ENCODE results near the gene OCSTAMP.

OCSTAMP gene

GRCh38 chr20:46548688-46549087 lies 1.8 kb downstream of the OCSTAMP start:
- H3K27ac ChIP-seq (ENCODE audit: insufficient read depth in 1 of 2, low read depth in 1 of 2, low read length in 2 of 2, poor library complexity in 1 of 2, severe bottlenecking in 2 of 2) = no peak overlapping the region
- 98% methylated on average over 5 of the region's 5 CpGs for WGBS (ENCODE audit: insufficient coverage)
- CTCF ChIA-PET = no interaction called here
- no peak for DNase-seq
- H3K27me3 ChIP-seq (replicated peaks in 2 of 5; ENCODE audit: control insufficient read depth in 4 of 5, insufficient read depth in 5 of 5, low read length in 4 of 5) = no peaks in the 10 kb centered on the region
- no peaks in the 10 kb centered on the region for H3K9me3 ChIP-seq (ENCODE audit: control extremely low read depth in 1 of 5, control insufficient read depth in 4 of 5, insufficient read depth in 2 of 5, low read depth in 1 of 5, low read length in 4 of 5)
- peaks cover 12 to 69% (median 65%) of the 10 kb centered on the region in 4 experiments for H3K4me1 ChIP-seq (ENCODE audit: control extremely low read depth in 1 of 4, control insufficient read depth in 4 of 4, insufficient read depth in 4 of 4, low read length in 3 of 4)
- H3K36me3 ChIP-seq (ENCODE audit: control insufficient read depth in 4 of 4, insufficient read depth in 4 of 4, low read length in 3 of 4) = no peaks in the 10 kb centered on the region
- POLR2A ChIA-PET = no interaction called here
- H3K4me3 ChIP-seq (ENCODE audit: control insufficient read depth in 1 of 7, extremely low read depth in 1 of 7, insufficient read depth in 4 of 7, low read depth in 2 of 7, low read length in 6 of 7) = no peak overlapping the region

- Histone ChIP-seq H3K9me3 (ENCODE audit: control extremely low read depth in 1 of 5, control insufficient read depth in 4 of 5, insufficient read depth in 2 of 5, low read depth in 1 of 5, low read length in 4 of 5) (no peaks in the 10 kb centered on the region), H3K4me3 (ENCODE audit: control insufficient read depth in 1 of 7, extremely low read depth in 1 of 7, insufficient read depth in 4 of 7, low read depth in 2 of 7, low read length in 6 of 7) (no peak overlapping the region), H3K36me3 (ENCODE audit: control insufficient read depth in 4 of 4, insufficient read depth in 4 of 4, low read length in 3 of 4) (no peaks in the 10 kb centered on the region), H3K27me3 (replicated peaks in 2 of 5; ENCODE audit: control insufficient read depth in 4 of 5, insufficient read depth in 5 of 5, low read length in 4 of 5) (no peaks in the 10 kb centered on the region), H3K27ac (ENCODE audit: insufficient read depth in 1 of 2, low read depth in 1 of 2, low read length in 2 of 2, poor library complexity in 1 of 2, severe bottlenecking in 2 of 2) (no peak overlapping the region), H3K4me1 (ENCODE audit: control extremely low read depth in 1 of 4, control insufficient read depth in 4 of 4, insufficient read depth in 4 of 4, low read length in 3 of 4) (peaks cover 12 to 62% (median 59%) of the 10 kb centered on the region in 4 experiments)
- no peak for DNase-seq
- 98% methylated on average over 6 of the region's 6 CpGs for WGBS (ENCODE audit: insufficient coverage)
- POLR2A ChIA-PET = no interaction called here
- CTCF ChIA-PET = no interaction called here
Measured at GRCh38 chr20:46547995-46548394, 2.5 kb downstream of the OCSTAMP start.

GRCh38 chr20:46546936-46547335 lies 3.5 kb downstream of the OCSTAMP start:
- 68% methylated on average over 6 of the region's 6 CpGs for WGBS (ENCODE audit: insufficient coverage)
- Histone ChIP-seq H3K4me3 (ENCODE audit: control insufficient read depth in 1 of 7, extremely low read depth in 1 of 7, insufficient read depth in 4 of 7, low read depth in 2 of 7, low read length in 6 of 7) (no peak overlapping the region), H3K4me1 (ENCODE audit: control extremely low read depth in 1 of 4, control insufficient read depth in 4 of 4, insufficient read depth in 4 of 4, low read length in 3 of 4) (peaks cover 12 to 51% (median 48%) of the 10 kb centered on the region in 4 experiments), H3K36me3 (ENCODE audit: control insufficient read depth in 4 of 4, insufficient read depth in 4 of 4, low read length in 3 of 4) (no peaks in the 10 kb centered on the region), H3K27me3 (replicated peaks in 2 of 5; ENCODE audit: control insufficient read depth in 4 of 5, insufficient read depth in 5 of 5, low read length in 4 of 5) (peaks cover 0 to 1% (median 0%) of the 10 kb centered on the region in 5 experiments), H3K9me3 (ENCODE audit: control extremely low read depth in 1 of 5, control insufficient read depth in 4 of 5, insufficient read depth in 2 of 5, low read depth in 1 of 5, low read length in 4 of 5) (no peaks in the 10 kb centered on the region), H3K27ac (ENCODE audit: insufficient read depth in 1 of 2, low read depth in 1 of 2, low read length in 2 of 2, poor library complexity in 1 of 2, severe bottlenecking in 2 of 2) (no peak overlapping the region)
- ChIA-PET CTCF (interaction anchor here (0.8 kb wide), 1 partner anchor 18 kb away, joined by 3 read pairs; no protein-coding TSS in a partner anchor), POLR2A (no interaction called here)
- DNase-seq = peak in 2 of 3 donors; percentile 52 to 64

- H3K27ac ChIP-seq (ENCODE audit: insufficient read depth in 1 of 2, low read depth in 1 of 2, low read length in 2 of 2, poor library complexity in 1 of 2, severe bottlenecking in 2 of 2) = no peak overlapping the region
- no peak overlapping the region for H3K4me3 ChIP-seq (ENCODE audit: control insufficient read depth in 1 of 7, extremely low read depth in 1 of 7, insufficient read depth in 4 of 7, low read depth in 2 of 7, low read length in 6 of 7)
- ChIA-PET CTCF (interaction anchor here (1.6 to 2.4 kb wide), 4 partner anchors 12 to 26 kb away, joined by 7 to 9 read pairs (median 8); no protein-coding TSS in a partner anchor), POLR2A (no interaction called here)
- H3K36me3 ChIP-seq (ENCODE audit: control insufficient read depth in 4 of 4, insufficient read depth in 4 of 4, low read length in 3 of 4) = no peaks in the 10 kb centered on the region
- no peak for DNase-seq
- peaks cover 12 to 45% (median 42%) of the 10 kb centered on the region in 4 experiments for H3K4me1 ChIP-seq (ENCODE audit: control extremely low read depth in 1 of 4, control insufficient read depth in 4 of 4, insufficient read depth in 4 of 4, low read length in 3 of 4)
- WGBS (ENCODE audit: insufficient coverage) = 95% methylated on average over 3 of the region's 3 CpGs
- H3K27me3 ChIP-seq (replicated peaks in 2 of 5; ENCODE audit: control insufficient read depth in 4 of 5, insufficient read depth in 5 of 5, low read length in 4 of 5) = peaks cover 0 to 8% (median 0%) of the 10 kb centered on the region in 5 experiments
- H3K9me3 ChIP-seq (ENCODE audit: control extremely low read depth in 1 of 5, control insufficient read depth in 4 of 5, insufficient read depth in 2 of 5, low read depth in 1 of 5, low read length in 4 of 5) = no peaks in the 10 kb centered on the region
Measured at GRCh38 chr20:46546298-46546697, 4.2 kb downstream of the OCSTAMP start.

GRCh38 chr20:46545827-46546138 lies 4.7 kb downstream of the OCSTAMP start:
- H3K4me3 ChIP-seq (ENCODE audit: control insufficient read depth in 1 of 7, extremely low read depth in 1 of 7, insufficient read depth in 4 of 7, low read depth in 2 of 7, low read length in 6 of 7) = no peak overlapping the region
- H3K27me3 ChIP-seq (replicated peaks in 2 of 5; ENCODE audit: control insufficient read depth in 4 of 5, insufficient read depth in 5 of 5, low read length in 4 of 5) = peaks cover 0 to 10% (median 0%) of the 10 kb centered on the region in 5 experiments
- POLR2A ChIA-PET = no interaction called here
- no peak for DNase-seq
- H3K36me3 ChIP-seq (ENCODE audit: control insufficient read depth in 4 of 4, insufficient read depth in 4 of 4, low read length in 3 of 4) = no peaks in the 10 kb centered on the region
- peaks cover 10 to 41% (median 38%) of the 10 kb centered on the region in 4 experiments for H3K4me1 ChIP-seq (ENCODE audit: control extremely low read depth in 1 of 4, control insufficient read depth in 4 of 4, insufficient read depth in 4 of 4, low read length in 3 of 4)
- 97% methylated on average over 4 of the region's 9 CpGs for WGBS (ENCODE audit: insufficient coverage)
- no peak overlapping the region for H3K27ac ChIP-seq (ENCODE audit: insufficient read depth in 1 of 2, low read depth in 1 of 2, low read length in 2 of 2, poor library complexity in 1 of 2, severe bottlenecking in 2 of 2)
- CTCF ChIA-PET = interaction anchor here (1.0 to 2.4 kb wide), 8 partner anchors 13 to 137 kb away, joined by 3 to 11 read pairs (median 8); no protein-coding TSS in a partner anchor
- H3K9me3 ChIP-seq (ENCODE audit: control extremely low read depth in 1 of 5, control insufficient read depth in 4 of 5, insufficient read depth in 2 of 5, low read depth in 1 of 5, low read length in 4 of 5) = no peaks in the 10 kb centered on the region

- Histone ChIP-seq H3K4me1 (ENCODE audit: control extremely low read depth in 1 of 4, control insufficient read depth in 4 of 4, insufficient read depth in 4 of 4, low read length in 3 of 4) (peaks cover 6 to 36% (median 33%) of the 10 kb centered on the region in 4 experiments), H3K27ac (ENCODE audit: insufficient read depth in 1 of 2, low read depth in 1 of 2, low read length in 2 of 2, poor library complexity in 1 of 2, severe bottlenecking in 2 of 2) (no peak overlapping the region), H3K9me3 (ENCODE audit: control extremely low read depth in 1 of 5, control insufficient read depth in 4 of 5, insufficient read depth in 2 of 5, low read depth in 1 of 5, low read length in 4 of 5) (no peaks in the 10 kb centered on the region), H3K4me3 (ENCODE audit: control insufficient read depth in 1 of 7, extremely low read depth in 1 of 7, insufficient read depth in 4 of 7, low read depth in 2 of 7, low read length in 6 of 7) (peak overlapping the region in 1 of 7 experiments; percentile 32), H3K36me3 (ENCODE audit: control insufficient read depth in 4 of 4, insufficient read depth in 4 of 4, low read length in 3 of 4) (no peaks in the 10 kb centered on the region), H3K27me3 (replicated peaks in 2 of 5; ENCODE audit: control insufficient read depth in 4 of 5, insufficient read depth in 5 of 5, low read length in 4 of 5) (peaks cover 0 to 10% (median 0%) of the 10 kb centered on the region in 5 experiments)
- WGBS (ENCODE audit: insufficient coverage) = 64% methylated on average over 11 of the region's 14 CpGs
- peak; percentile 71 to 90 (median 90) for DNase-seq
- POLR2A ChIA-PET = interaction anchor here (0.9 kb wide), 1 partner anchor 8 kb away, joined by 3 read pairs; no protein-coding TSS in a partner anchor
- CTCF ChIA-PET = interaction anchor here (0.9 to 2.4 kb wide), 16 partner anchors 8 to 141 kb away, joined by 3 to 11 read pairs (median 7); no protein-coding TSS in a partner anchor
Measured at GRCh38 chr20:46545077-46545826, 5.2 kb downstream of the OCSTAMP start.

GRCh38 chr20:46544576-46544975 lies 5.9 kb downstream of the OCSTAMP start:
- Histone ChIP-seq H3K27me3 (replicated peaks in 2 of 5; ENCODE audit: control insufficient read depth in 4 of 5, insufficient read depth in 5 of 5, low read length in 4 of 5) (peaks cover 0 to 10% (median 0%) of the 10 kb centered on the region in 5 experiments), H3K4me3 (ENCODE audit: control insufficient read depth in 1 of 7, extremely low read depth in 1 of 7, insufficient read depth in 4 of 7, low read depth in 2 of 7, low read length in 6 of 7) (no peak overlapping the region), H3K9me3 (ENCODE audit: control extremely low read depth in 1 of 5, control insufficient read depth in 4 of 5, insufficient read depth in 2 of 5, low read depth in 1 of 5, low read length in 4 of 5) (no peaks in the 10 kb centered on the region), H3K36me3 (ENCODE audit: control insufficient read depth in 4 of 4, insufficient read depth in 4 of 4, low read length in 3 of 4) (no peaks in the 10 kb centered on the region), H3K4me1 (ENCODE audit: control extremely low read depth in 1 of 4, control insufficient read depth in 4 of 4, insufficient read depth in 4 of 4, low read length in 3 of 4) (peaks cover 3 to 29% (median 26%) of the 10 kb centered on the region in 4 experiments), H3K27ac (ENCODE audit: insufficient read depth in 1 of 2, low read depth in 1 of 2, low read length in 2 of 2, poor library complexity in 1 of 2, severe bottlenecking in 2 of 2) (no peak overlapping the region)
- peak in 1 of 3 donors; percentile 16 for DNase-seq
- POLR2A ChIA-PET = interaction anchor here (0.9 kb wide), 1 partner anchor 8 kb away, joined by 3 read pairs; no protein-coding TSS in a partner anchor
- WGBS (ENCODE audit: insufficient coverage) = no CpG with 5 or more reads among the region's 3 CpGs
- CTCF ChIA-PET = interaction anchor here (0.7 to 2.4 kb wide), 19 partner anchors 9 to 142 kb away, joined by 3 to 11 read pairs (median 6); no protein-coding TSS in a partner anchor

All from common myeloid progenitor, CD34-positive (primary cell).